Measurements from ENCODE around the gene FAM171A1. TPM values are rescaled to one million over a fixed set of nuclear protein-coding genes. Genes with fewer than 3 reads are reported as not detected.

The FAM171A1 gene
- total RNA-seq, 4 donors from 2014 or later: 7.4 to 40.4 (median 21.6) TPM

DNA sequence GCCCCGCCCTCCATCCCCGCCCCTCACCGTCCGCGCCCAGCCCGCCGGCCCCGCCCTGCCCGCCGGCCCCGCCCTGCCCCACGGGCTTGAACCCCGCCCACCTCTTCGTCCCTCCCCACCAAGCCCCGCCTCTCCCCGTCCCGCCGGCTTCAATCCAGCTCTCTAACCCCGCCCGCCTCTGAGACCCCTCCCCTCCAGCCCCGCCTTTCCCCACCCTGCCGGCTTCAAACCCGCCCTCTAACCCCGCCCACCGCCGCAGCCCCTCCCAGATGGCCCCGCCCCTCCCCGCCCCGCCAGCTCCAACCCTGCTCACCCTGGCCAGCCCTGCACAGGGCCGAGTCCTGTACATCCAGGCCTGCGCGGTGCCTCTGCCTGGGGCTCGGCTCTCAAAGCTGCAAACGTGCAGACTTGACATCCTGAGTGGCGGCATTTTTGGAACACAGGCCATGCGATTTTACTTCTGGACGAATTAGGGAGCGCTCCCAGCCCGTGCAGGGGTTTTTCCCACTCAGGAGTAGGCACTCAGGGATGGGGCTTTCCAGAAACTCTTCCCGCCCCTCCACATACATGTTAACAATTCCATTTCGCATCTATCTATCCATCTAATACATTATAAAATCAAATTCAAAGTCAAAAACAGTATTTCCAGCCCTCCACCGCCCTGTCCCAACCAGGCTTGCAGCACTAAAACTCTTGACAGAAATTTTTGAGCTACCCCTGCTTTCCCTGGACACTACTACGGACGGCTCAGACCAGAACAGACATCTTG is 202.1 kb downstream of the FAM171A1 start:
- intact Hi-C loops (cut with DNase I; ENCODE audit: low total_unique reads): no loop called here
- peak; percentile 94 to 98 for DNase-seq
- H3K36me3 ChIP-seq: no peaks in the 10 kb centered on the region
- no peaks in the 10 kb centered on the region for H3K9me3 ChIP-seq
- peaks cover 2 to 5% of the 10 kb centered on the region in 2 donors for H3K4me1 ChIP-seq
- no peak overlapping the region for H3K4me3 ChIP-seq
- TF ChIP-seq, protein P1, sequence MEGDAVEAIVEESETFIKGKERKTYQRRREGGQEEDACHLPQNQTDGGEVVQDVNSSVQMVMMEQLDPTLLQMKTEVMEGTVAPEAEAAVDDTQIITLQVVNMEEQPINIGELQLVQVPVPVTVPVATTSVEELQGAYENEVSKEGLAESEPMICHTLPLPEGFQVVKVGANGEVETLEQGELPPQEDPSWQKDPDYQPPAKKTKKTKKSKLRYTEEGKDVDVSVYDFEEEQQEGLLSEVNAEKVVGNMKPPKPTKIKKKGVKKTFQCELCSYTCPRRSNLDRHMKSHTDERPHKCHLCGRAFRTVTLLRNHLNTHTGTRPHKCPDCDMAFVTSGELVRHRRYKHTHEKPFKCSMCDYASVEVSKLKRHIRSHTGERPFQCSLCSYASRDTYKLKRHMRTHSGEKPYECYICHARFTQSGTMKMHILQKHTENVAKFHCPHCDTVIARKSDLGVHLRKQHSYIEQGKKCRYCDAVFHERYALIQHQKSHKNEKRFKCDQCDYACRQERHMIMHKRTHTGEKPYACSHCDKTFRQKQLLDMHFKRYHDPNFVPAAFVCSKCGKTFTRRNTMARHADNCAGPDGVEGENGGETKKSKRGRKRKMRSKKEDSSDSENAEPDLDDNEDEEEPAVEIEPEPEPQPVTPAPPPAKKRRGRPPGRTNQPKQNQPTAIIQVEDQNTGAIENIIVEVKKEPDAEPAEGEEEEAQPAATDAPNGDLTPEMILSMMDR (IDR thresholded peaks at IDR 0.05): no peak
- TF ChIP-seq POLR2A (IDR thresholded peaks at IDR 0.05): peak; percentile 16 to 48
- peak overlapping the region; percentile 24 to 62 for H3K27ac ChIP-seq
- no peaks in the 10 kb centered on the region for H3K27me3 ChIP-seq

DNA sequence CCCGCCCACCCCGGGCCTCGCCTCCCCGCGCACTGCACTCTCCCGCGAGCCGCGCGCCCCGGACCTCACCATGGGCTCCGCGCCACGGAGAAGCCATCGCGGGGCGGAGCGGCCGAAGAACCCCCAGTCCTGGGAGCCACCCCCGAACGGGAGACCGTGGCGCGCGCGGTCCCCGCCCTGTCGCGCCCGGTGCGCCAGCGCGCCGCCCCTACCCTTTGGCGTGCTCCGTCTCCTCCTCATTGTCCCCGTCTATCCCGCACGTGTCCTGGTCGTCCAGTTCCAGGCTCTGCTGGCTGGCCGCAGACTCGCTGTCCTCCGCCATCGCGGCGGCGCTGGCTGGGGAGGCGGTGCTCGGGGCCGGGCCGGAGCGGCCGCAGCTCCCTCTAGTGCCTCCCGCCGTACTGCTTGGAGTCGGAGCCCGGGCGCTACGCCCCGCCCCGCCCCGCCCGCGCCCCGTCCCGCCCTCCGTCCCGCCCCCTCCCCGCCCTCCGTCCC is 202.8 kb downstream of the FAM171A1 start, which contains the start of gene NMT2:
TSS of gene NMT2 (minus strand) at position 403 of the 495 bp plus-strand sequence. CDS start at position 322, 81 bp downstream.
- no peaks in the 10 kb centered on the region for H3K27me3 ChIP-seq
- peak; percentile 96 to 98 for TF ChIP-seq POLR2A (IDR thresholded peaks at IDR 0.05)
- TF ChIP-seq, protein P1 (IDR thresholded peaks at IDR 0.05): peak in 3 of 4 experiments; percentile 52 to 76 (median 67)
- no peaks in the 10 kb centered on the region for H3K36me3 ChIP-seq
- H3K4me3 ChIP-seq: peak within 1 kb of the TSS; percentile 49 to 89
- H3K9me3 ChIP-seq: no peaks in the 10 kb centered on the region
- H3K4me1 ChIP-seq: peaks cover 2 to 5% of the 10 kb centered on the region in 2 donors
- peak within 1 kb of the TSS; percentile 74 to 94 for H3K27ac ChIP-seq
- intact Hi-C loops (cut with DNase I; ENCODE audit: low total_unique reads): no loop called here
- DNase-seq: peak in 1 of 2 donors; percentile 87

DNA sequence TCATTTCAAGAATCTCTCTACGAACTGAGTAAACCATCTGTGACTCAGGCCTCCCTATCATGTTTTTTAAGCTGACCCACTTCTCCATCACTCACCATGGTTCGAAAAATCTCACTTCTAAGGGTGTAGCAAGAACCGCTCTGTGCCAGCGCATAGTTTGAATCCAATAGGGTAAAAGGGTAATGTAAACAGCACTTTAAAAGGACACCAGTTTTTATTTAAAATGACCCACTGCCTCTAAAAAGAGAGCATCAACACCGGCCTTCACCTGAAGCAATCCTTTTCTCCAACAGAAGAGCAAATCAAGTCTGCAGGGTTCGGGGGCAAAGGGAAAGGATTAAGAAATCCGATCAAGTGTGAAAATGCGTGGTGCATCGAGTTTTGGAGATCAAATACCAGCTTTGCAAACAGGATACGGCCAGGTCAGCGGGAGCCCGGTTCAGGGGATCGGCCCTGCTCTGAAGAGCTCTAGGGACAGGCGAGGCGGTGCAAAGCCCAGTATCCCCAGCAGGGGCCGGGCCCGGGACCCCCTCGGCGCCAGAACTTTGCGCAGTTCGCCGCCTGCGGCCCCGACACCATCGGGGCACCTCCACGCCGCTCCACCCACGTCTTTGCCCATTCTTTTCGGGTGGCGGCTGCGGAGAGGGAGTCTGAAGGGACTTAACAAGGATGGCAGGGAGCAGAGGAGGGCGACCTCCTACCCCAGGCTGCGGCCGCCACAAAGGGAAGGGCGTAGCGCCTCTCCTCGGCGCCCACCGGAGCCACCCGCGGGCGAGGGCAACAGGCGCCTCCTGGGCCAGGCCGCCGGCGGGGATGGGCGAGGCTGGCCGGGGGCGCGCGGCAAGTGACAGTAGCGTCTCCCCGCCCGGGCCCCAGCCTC is 203.4 kb downstream of the FAM171A1 start:
- H3K4me3 ChIP-seq: peak overlapping the region; percentile 49 to 89
- intact Hi-C loops (cut with DNase I; ENCODE audit: low total_unique reads): no loop called here

DNA sequence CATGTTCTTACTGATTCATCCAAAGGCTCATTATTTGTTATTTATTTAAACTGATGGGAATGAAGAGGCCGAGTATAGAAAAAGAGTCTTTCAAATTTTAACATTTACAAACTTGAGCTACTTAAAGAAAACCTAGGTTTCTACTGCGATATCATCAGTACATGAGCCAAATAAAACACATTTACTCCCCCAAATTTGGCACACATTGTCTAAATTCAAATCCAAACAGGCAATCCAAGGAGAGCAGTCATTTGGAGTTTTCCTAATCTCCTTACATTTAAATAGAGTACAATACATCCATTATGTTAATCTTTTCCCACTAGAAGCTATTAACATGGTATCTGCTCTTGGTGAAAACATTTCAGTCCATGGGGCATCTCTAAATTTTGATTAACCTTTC is 204.8 kb downstream of the FAM171A1 start:
- no peaks in the 10 kb centered on the region for H3K27me3 ChIP-seq

More for the DNA sequence above, 203.4 kb downstream of the FAM171A1 start:
- peak; percentile 43 to 65 for DNase-seq
- TF ChIP-seq, protein P1 (IDR thresholded peaks at IDR 0.05): peak; percentile 22 to 60 (median 54)
- TF ChIP-seq POLR2A (IDR thresholded peaks at IDR 0.05): no peak
- peak overlapping the region; percentile 74 to 94 for H3K27ac ChIP-seq
- no peaks in the 10 kb centered on the region for H3K36me3 ChIP-seq
- no peaks in the 10 kb centered on the region for H3K9me3 ChIP-seq
- peaks cover 2 to 5% of the 10 kb centered on the region in 2 donors for H3K4me1 ChIP-seq
- H3K27me3 ChIP-seq: no peaks in the 10 kb centered on the region

More for the DNA sequence above, 204.8 kb downstream of the FAM171A1 start:
- peak overlapping the region in 1 of 2 donors; percentile 5 for H3K27ac ChIP-seq
- H3K9me3 ChIP-seq: no peaks in the 10 kb centered on the region
- TF ChIP-seq, protein P1 (IDR thresholded peaks at IDR 0.05): no peak
- TF ChIP-seq POLR2A (IDR thresholded peaks at IDR 0.05): no peak
- peak overlapping the region in 1 of 2 donors; percentile 89 for H3K4me3 ChIP-seq
- H3K36me3 ChIP-seq: no peaks in the 10 kb centered on the region
- intact Hi-C loops (cut with DNase I; ENCODE audit: low total_unique reads): no loop called here
- H3K4me1 ChIP-seq: peaks cover 2 to 5% of the 10 kb centered on the region in 2 donors
- no peak for DNase-seq

All from uterus (tissue), 4 donors.